ENCODE results near the gene B3GALT6.

The B3GALT6 gene

GRCh38 chr1:1232796-1233566, 944 bp downstream of the B3GALT6 start:
- no peak for DNase-seq

DNA sequence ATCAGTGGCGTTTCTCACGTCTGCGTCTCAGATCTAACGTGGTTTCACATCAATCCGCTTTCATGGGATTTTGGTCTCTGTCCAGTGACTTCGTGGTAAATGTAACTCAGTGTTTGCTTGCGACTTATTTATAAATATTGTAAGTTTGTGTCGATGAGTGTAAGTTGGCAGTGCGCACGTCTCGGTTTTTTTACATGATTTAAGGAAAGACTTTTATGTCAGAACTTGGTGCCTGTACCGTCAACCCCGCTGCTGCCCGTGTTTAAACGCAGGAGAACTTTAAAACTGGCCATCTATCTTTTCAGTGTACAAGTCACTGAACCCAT, 1.5 kb downstream of the B3GALT6 start:
- no peak for DNase-seq

GRCh38 chr1:1234180-1234808, 2.3 kb downstream of the B3GALT6 start:
- DNase-seq = no peak

DNA sequence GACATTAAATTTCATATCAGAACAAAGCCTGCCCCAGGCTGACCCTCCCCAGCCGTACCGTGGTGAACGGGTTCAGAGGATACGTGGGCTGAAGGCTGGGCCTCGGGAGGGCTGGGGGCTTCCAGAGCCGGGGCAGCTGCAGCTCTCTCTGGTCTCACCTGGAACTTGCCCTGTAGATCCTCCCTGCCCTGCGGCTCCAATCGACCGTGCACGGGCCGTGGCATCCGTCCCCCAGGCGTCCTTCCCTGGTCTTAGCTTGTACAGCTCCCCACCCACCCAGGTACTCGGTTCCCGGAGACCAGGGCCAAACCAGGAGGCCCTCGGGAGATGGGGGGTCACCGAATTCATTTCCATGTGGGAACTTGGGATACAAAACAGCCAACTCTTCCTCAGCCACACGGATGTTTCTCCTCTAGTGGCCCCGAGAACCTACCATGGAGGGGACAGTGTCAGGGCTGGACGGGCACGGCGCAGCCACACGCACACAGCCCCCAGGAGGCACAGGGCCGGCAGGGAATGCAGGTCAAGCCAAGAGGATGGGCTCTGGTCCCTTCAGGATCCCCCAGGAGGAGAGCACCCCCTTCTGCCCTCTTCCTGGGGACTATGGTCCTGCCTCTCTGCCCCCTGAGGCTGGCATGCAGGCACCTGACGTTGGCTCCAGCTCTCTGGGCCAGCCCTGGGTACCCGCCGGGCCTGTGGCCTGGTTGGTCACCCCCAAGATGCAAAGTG, 3.1 kb downstream of the B3GALT6 start:
- DNase-seq = no peak

GRCh38 chr1:1236176-1236763, 4.2 kb downstream of the B3GALT6 start:
- no peak for DNase-seq

GRCh38 chr1:1236945-1237873, 5.2 kb downstream of the B3GALT6 start:
- no peak for DNase-seq

GRCh38 chr1:1237874-1238701, 6.1 kb downstream of the B3GALT6 start:
- DNase-seq = no peak

DNA sequence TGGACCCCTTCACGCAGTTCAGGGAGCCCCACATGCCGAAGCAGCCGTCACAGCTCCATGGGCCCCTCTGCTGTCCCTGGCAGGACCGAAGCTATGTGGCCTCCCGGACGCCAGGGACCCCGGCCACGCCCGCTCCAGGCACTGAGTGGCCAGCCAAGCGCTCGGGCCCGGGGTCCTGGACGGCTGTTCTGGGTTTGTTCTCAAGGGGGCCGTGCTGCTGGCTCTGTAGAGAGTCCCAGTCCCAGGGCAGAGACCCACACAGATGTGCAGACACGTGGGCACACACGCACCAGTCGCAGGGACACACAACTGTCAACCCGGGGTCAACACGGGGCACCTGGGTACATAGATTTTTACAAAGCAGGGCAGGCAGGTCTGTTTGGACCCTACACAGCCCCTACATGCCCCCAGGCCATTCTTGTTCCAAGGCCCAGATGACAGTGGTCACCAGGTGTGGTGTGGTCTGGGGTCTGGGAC, 6.7 kb downstream of the B3GALT6 start:
- DNase-seq = no peak

- no peak for DNase-seq
Observed at GRCh38 chr1:1239227-1239613, 7.2 kb downstream of the B3GALT6 start.

- DNase-seq = no peak
Observed at GRCh38 chr1:1239614-1240347, 7.7 kb downstream of the B3GALT6 start.

GRCh38 chr1:1240348-1240732, 8.3 kb downstream of the B3GALT6 start:
- no peak for DNase-seq

DNA sequence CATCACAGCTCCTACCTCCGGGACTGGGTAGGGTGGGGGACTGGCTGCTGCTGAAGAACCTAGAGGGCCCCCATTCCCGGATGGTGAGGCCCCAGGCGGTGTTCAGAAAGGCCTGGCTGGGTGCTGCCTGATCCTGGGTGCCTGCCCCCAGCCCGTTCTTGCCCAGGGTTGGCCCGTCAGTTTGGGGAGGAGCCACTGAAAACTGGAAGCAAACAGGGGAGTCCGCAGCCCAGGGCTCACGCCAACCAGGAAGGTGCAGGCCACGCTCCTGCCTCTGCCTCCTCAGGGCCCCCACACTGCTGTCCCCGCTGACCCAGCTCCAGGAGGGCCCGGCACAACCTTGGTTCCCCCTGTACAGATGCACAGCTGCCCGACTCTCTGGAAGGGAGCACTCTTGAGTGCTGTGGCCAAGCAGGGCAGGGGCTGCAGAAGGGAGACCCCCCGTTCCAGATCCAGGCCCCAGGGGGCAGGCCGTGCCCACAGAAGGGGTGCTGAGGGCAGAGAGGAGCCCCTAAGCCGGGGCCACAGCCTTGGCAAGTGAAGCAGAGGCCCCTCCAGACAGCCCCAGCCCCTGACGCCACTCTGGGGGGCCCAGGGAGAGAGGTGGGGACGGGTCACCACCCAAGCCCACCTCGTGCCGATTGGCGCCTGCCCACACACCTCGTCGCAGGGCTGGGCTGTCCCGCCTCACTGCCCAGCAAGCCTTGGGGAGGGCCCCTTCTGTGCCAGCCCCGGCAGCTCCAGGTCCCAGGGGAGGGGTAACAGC, 9.0 kb downstream of the B3GALT6 start:
- no peak for DNase-seq

DNA sequence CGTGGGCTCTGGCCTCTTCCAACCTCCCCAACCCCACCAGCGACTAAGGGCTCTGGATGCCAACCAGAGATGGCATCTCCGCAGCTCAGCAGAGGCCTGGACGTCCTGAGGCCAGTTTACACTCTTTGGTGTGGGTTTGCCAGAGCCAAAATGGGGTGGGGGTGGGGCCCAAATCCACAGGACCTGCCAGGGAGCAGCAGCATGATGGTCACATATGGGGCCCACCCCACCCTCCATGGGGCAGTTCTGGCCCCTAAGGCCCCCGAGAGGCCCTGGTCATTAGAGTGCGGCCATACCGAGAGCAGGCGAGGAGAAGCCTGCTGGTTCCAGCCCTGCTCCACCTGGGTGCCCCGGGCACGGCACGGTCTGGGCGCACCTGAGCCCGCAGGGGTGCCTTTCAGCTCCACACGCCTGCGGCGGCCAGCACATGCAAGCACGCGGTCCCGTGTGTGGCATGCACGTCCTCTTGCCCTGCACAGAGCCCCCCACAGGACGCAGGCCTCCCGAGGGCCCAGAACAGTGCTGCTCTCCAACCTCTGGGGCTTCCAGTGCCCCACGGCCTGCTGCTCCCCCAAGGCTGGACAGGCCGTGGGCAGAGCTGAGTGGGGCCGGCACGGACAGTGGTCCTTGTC, 9.7 kb downstream of the B3GALT6 start:
- no peak for DNase-seq

DNA sequence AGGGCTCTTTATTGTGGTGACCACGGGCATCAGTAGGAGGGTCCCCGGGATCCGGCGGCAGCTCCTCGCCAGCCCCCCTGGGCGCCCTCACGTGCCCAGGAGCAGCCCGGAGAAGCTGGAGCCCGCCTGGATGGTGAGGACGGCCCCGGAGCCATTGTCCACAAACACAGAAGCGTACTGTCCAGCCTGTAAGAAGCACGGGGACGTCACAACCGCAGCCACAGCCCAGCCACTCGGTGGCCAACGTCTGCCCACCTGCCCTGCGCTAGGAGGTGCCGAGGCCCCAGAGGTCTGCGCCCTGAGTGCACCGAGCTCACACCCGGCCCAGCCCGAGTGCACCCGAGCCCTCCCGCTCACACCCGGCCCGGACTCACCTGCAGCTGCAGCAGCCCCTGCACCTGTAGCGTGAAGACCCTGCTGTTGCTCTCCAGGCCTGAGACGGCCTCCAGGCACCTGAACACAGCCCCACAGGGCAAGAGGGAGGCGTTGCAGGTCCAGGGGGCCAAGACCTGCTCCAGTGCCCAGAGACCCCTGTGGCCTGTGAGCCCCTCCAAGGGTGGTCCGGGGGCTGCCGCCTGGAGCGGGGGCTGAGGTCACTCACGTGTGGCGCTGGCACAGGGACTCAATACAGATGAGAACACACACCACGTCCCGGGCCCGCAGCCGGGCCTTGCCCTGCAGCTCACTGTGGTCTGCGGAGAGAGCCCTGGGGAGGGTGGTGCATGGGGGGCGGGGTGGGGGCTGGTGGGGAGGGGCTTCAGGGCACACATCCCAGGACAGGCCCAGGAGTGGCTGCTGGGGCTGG, 10.6 kb downstream of the B3GALT6 start:
- DNase-seq = no peak

- no peak for DNase-seq
Observed at GRCh38 chr1:1243266-1243660, 11.2 kb downstream of the B3GALT6 start.

GRCh38 chr1:1243807-1244191, 11.8 kb downstream of the B3GALT6 start:
- no peak for DNase-seq

GRCh38 chr1:1244192-1244811, 12.3 kb downstream of the B3GALT6 start:
- no peak for DNase-seq

DNA sequence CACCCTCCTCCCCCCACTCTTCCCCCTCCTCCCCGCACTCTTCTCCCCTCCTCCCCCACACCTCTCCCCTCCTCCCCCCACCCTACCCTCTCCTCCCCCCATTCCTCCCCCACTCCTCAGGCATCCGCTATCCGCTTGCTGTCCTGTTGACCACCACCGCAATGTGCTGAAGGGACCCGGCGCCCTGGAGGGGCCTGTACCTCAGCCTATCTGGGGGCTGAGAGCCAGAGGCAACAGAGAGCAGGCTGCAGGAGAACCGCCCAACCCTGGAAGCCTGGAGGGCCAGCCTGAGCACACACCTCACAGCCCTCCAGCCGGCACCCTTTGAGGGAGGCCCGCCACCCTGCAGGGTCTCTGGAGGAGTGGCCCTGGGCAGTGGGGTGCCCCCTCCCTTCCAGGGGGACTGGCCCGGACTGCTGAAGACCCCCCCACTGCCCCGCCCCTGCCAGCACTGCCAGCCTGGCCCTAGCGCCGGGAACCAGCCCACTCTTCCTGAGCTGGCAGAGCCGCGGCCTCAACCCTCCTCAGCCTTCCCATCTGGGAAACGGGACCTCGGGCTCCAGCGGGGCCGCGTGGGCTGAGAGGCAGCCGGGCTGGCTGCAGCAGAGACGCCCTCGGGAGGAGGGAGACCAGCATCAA, 13.3 kb downstream of the B3GALT6 start:
- DNase-seq = no peak

All from activated T-cell treated with anti-CD3 and anti-CD28 coated beads, Interleukin-2, amount 50 U/mL, for 48 hours (primary cell).